ENCODE data around the gene ILDR2.

GRCh38 chr1:166907051-166907450 lies 68.3 kb downstream of the ILDR2 start:
- TF ChIP-seq, protein P1, sequence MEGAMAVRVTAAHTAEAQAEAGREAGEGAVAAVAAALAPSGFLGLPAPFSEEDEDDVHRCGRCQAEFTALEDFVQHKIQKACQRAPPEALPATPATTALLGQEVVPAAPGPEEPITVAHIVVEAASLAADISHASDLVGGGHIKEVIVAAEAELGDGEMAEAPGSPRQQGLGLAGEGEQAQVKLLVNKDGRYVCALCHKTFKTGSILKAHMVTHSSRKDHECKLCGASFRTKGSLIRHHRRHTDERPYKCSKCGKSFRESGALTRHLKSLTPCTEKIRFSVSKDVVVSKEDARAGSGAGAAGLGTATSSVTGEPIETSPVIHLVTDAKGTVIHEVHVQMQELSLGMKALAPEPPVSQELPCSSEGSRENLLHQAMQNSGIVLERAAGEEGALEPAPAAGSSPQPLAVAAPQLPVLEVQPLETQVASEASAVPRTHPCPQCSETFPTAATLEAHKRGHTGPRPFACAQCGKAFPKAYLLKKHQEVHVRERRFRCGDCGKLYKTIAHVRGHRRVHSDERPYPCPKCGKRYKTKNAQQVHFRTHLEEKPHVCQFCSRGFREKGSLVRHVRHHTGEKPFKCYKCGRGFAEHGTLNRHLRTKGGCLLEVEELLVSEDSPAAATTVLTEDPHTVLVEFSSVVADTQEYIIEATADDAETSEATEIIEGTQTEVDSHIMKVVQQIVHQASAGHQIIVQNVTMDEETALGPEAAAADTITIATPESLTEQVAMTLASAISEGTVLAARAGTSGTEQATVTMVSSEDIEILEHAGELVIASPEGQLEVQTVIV (CRISPR knock-in tag; IDR thresholded peaks at IDR 0.05; ENCODE audit: borderline replicate concordance) = no peak
- TF ChIP-seq, protein P2, sequence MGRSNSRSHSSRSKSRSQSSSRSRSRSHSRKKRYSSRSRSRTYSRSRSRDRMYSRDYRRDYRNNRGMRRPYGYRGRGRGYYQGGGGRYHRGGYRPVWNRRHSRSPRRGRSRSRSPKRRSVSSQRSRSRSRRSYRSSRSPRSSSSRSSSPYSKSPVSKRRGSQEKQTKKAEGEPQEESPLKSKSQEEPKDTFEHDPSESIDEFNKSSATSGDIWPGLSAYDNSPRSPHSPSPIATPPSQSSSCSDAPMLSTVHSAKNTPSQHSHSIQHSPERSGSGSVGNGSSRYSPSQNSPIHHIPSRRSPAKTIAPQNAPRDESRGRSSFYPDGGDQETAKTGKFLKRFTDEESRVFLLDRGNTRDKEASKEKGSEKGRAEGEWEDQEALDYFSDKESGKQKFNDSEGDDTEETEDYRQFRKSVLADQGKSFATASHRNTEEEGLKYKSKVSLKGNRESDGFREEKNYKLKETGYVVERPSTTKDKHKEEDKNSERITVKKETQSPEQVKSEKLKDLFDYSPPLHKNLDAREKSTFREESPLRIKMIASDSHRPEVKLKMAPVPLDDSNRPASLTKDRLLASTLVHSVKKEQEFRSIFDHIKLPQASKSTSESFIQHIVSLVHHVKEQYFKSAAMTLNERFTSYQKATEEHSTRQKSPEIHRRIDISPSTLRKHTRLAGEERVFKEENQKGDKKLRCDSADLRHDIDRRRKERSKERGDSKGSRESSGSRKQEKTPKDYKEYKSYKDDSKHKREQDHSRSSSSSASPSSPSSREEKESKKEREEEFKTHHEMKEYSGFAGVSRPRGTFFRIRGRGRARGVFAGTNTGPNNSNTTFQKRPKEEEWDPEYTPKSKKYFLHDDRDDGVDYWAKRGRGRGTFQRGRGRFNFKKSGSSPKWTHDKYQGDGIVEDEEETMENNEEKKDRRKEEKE (IDR thresholded peaks at IDR 0.05; ENCODE audit: borderline replicate concordance in 1 of 2, control insufficient read depth in 1 of 2, low read depth in 2 of 2, low read length in 1 of 2) = no peak
- TF ChIP-seq GATA2 (CRISPR knock-in tag; IDR thresholded peaks at IDR 0.05) (no peak), POLR2A (conservative IDR thresholded peaks at IDR 0.05) (no peak)

Data from K562 (cell line).